Thyroid gland (tissue), 4 donors: ENCODE data around the gene QKI. TPM values are rescaled to one million over a fixed set of nuclear protein-coding genes. Genes with fewer than 3 reads are reported as not detected.

Experiments
- DNase-seq, 2 donors: peaks; one replicate each; pipeline ENCODE4 v3.0.0-alpha.2; 2019
- H3K27ac ChIP-seq, 3 donors: fragments of 200-600 bp; sonication (generic); 1 replicate in 2 of 3; 2 replicates in 1 of 3; pipeline ENCODE4 v1.5.1; 2016 to 2019; ENCODE audit warnings: mild to moderate bottlenecking in 1 of 3, moderate library complexity in 1 of 3
- H3K27me3 ChIP-seq: fragments of 200-600 bp; sonication (generic); one replicate; pipeline ENCODE4 v1.5.1; 2019
- H3K36me3 ChIP-seq, 2 donors: fragments of 200-600 bp; sonication (generic); one replicate each; pipeline ENCODE4 v1.5.1; 2016 to 2019
- H3K4me1 ChIP-seq, 2 donors: fragments of 200-600 bp; sonication (generic); one replicate each; pipeline ENCODE4 v1.5.1; 2017 to 2019
- H3K4me3 ChIP-seq, 3 donors: fragments of 200-600 bp; sonication (generic); replicated peaks in 1 of 3; 1 replicate in 2 of 3; 2 replicates in 1 of 3; pipeline ENCODE4 v1.5.1; 2016; ENCODE audit warnings: mild to moderate bottlenecking in 1 of 3
- H3K9me3 ChIP-seq: fragments of 200-600 bp; sonication (generic); one replicate; pipeline ENCODE4 v1.5.1; 2017
- POLR2A ChIP-seq, 2 donors: fragments of 450-650 bp; IDR thresholded peaks; one replicate each; pipeline ENCODE4 v1.6.1; 2017; ENCODE audit warnings: antibody characterized with exemption in 2 of 2, mild to moderate bottlenecking in 2 of 2, moderate library complexity in 1 of 2
- WGBS, 2 donors: methylation state at CpG; one replicate each; pipeline ENCODE4 v1.1.5; 2017; 5-methylcytosine and 5-hydroxymethylcytosine counted together
- intact Hi-C: fragments of 100-400 bp; cut with DNase I; formaldehyde crosslinking; loops from one replicate; pipeline ENCODE4 v1.15.1; 2023
- total RNA-seq, 4 donors: library from RNA; depleted of rRNA; stranded (reverse); fragments of >200 nt; gene quantifications; one replicate each; pipeline ENCODE4 v1.2.3, GENCODE V29; 2016
- TF ChIP-seq, protein P1 (sequence below), 6 experiments: fragments of 200-600 bp in 3 of 6; fragments of 450-650 bp in 3 of 6; sonication (generic) in 3 of 6; IDR thresholded peaks; one replicate each; pipeline ENCODE4 v1.5.1; 2016 to 2019; ENCODE audit warnings: antibody characterized with exemption in 6 of 6, mild to moderate bottlenecking in 2 of 6, inconsistent platforms in 1 of 6, moderate library complexity in 1 of 6

QKI gene
- total RNA-seq, 4 donors from 2014 or later, result 90.3 to 134 (median 101) TPM

DNA sequence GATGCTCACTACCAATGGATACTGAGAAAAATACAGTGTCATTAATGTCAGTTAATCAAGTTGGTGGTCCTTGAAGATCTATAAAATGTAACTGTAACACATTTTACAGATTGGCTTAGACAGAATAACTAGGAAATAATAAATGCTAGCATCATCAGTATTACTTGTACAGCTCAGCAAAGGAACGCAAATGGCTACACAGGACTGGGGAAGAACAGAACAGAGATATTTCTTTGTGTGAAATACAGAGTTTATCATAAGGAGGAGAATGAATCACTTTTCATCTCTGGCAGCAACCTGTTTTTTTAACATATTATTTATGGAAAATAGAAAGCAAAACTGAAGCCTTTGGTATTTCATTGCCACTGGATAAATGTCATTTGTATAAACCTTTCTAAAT, 8.2 kb upstream of the QKI start:
- no peaks in the 10 kb centered on the region for H3K27me3 ChIP-seq
- H3K36me3 ChIP-seq, result no peaks in the 10 kb centered on the region
- TF ChIP-seq, protein P1, sequence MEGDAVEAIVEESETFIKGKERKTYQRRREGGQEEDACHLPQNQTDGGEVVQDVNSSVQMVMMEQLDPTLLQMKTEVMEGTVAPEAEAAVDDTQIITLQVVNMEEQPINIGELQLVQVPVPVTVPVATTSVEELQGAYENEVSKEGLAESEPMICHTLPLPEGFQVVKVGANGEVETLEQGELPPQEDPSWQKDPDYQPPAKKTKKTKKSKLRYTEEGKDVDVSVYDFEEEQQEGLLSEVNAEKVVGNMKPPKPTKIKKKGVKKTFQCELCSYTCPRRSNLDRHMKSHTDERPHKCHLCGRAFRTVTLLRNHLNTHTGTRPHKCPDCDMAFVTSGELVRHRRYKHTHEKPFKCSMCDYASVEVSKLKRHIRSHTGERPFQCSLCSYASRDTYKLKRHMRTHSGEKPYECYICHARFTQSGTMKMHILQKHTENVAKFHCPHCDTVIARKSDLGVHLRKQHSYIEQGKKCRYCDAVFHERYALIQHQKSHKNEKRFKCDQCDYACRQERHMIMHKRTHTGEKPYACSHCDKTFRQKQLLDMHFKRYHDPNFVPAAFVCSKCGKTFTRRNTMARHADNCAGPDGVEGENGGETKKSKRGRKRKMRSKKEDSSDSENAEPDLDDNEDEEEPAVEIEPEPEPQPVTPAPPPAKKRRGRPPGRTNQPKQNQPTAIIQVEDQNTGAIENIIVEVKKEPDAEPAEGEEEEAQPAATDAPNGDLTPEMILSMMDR (IDR thresholded peaks at IDR 0.05), result no peak
- no peak for TF ChIP-seq POLR2A (IDR thresholded peaks at IDR 0.05)
- peaks cover 7 to 8% of the 10 kb centered on the region in 2 donors for H3K4me1 ChIP-seq
- intact Hi-C loops, result no loop called here
- DNase-seq, result no peak
- no peak overlapping the region for H3K4me3 ChIP-seq
- 74 to 75% methylated on average over 1 of the region's 1 CpG for WGBS, 2 donors
- peak overlapping the region; percentile 73 to 86 (median 86) for H3K27ac ChIP-seq
- H3K9me3 ChIP-seq, result no peaks in the 10 kb centered on the region

DNA sequence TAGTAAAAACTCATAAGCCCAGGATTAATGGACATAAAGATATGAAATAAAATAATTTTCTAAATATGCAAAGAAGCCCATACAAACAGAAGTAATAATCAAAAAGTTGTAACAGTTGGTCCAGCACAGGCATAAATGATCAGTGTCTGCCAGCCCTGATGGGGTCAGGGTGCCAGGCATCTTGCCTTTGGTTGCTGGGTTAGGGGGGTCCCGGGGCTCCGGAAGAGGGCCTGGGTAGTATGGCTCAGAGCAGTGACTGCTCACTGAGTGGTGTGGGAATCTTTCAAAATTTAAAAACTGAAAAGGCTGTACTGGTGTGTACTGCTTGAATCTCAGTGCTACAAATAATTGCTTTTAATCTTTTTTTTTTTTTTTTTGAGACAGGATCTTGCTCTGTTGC, 7.7 kb upstream of the QKI start:
- no peaks in the 10 kb centered on the region for H3K36me3 ChIP-seq
- TF ChIP-seq POLR2A (IDR thresholded peaks at IDR 0.05), result no peak
- TF ChIP-seq, protein P1 (IDR thresholded peaks at IDR 0.05), result no peak
- H3K27me3 ChIP-seq, result no peaks in the 10 kb centered on the region
- intact Hi-C loops, result no loop called here
- peak overlapping the region in 2 of 3 donors; percentile 86 for H3K27ac ChIP-seq
- no peak overlapping the region for H3K4me3 ChIP-seq
- H3K4me1 ChIP-seq, result peaks cover 7 to 8% of the 10 kb centered on the region in 2 donors
- no peaks in the 10 kb centered on the region for H3K9me3 ChIP-seq
- 96% methylated on average over 2 of the region's 2 CpGs for WGBS, 2 donors
- DNase-seq, result no peak

DNA sequence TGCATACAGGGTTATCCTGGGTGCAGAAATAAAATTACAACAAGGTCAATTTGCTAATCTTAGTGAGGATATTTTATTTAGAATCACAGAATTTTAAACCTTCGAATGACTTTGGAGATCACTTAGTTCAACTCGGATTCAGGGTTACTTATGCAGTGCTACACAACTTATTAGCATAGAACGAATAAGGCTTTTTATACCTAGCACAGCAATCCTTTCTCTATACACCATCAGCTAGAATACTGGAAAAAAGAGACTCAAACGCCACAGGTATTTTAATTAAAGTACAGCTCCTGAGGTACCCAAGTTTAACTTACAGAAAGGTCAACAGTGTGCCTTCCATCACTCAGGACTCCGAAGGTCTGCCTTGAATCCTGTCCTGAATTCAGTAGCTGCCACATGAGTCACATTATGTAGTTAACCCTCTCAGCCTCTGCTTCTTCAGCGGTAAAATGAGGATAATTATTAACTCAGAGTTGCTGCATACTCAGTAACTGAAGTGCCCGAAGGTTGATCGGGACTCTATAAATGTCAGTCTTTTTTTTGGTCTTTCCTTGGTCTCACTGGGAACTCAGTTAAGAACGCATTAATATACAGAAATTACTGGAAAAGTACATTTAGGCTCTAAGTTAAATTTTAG, 6.0 kb upstream of the QKI start:
- WGBS, 2 donors, result 91 to 93% methylated on average over 9 of the region's 9 CpGs
- intact Hi-C loops, result no loop called here
- H3K36me3 ChIP-seq, result no peaks in the 10 kb centered on the region
- H3K27ac ChIP-seq, result no peak overlapping the region
- peaks cover 12 to 17% of the 10 kb centered on the region in 2 donors for H3K4me1 ChIP-seq
- no peak for TF ChIP-seq POLR2A (IDR thresholded peaks at IDR 0.05)
- TF ChIP-seq, protein P1 (IDR thresholded peaks at IDR 0.05), result no peak
- H3K27me3 ChIP-seq, result no peaks in the 10 kb centered on the region
- H3K9me3 ChIP-seq, result no peaks in the 10 kb centered on the region
- H3K4me3 ChIP-seq, result no peak overlapping the region
- no peak for DNase-seq

DNA sequence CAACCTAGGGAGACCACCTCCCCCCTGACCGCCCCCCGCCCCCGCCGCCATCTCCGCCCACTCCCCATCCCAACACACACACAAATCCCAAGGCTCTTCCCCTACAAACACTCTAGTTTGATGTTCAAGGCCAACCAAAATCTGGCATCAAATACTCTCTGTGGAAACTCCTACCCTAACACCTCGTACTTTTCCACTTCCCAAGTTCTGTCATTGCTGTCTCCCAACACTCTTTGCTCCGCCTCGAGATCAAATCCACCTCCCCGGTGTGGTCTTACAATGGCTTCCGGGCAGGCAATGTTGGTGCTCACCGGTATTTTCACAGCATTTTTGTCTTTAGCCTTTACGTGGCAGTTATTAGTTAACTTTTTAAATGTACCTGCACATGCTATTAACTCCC, 4.8 kb upstream of the QKI start:
- DNase-seq, result no peak
- Histone ChIP-seq H3K27me3 (no peaks in the 10 kb centered on the region), H3K9me3 (no peaks in the 10 kb centered on the region), H3K4me1 (peaks cover 12 to 17% of the 10 kb centered on the region in 2 donors), H3K4me3 (no peak overlapping the region), H3K36me3 (no peaks in the 10 kb centered on the region), H3K27ac (no peak overlapping the region)
- intact Hi-C loops, result no loop called here
- WGBS, 2 donors, result 90 to 93% methylated on average over 12 of the region's 12 CpGs
- no peak for TF ChIP-seq POLR2A (IDR thresholded peaks at IDR 0.05)
- TF ChIP-seq, protein P1 (IDR thresholded peaks at IDR 0.05), result no peak

DNA sequence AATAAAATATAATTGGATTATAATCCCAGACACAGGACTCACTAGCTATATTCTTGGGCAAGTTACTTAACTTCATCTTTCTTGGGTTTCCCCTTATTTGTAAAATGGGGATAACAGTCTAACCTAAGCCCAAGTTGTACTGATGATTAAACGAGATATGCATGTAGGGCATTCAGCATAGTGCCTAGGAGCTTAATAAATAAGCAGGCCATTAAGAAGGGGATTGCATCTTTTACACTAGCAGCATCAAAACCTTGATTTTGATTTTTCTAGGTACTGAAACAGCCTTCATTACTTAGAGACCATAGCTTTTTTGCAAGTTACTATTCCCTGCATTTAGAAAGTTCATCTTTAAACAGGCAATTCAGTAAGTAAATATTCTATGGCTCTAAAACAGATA, 2.2 kb upstream of the QKI start:
- Histone ChIP-seq H3K4me3 (no peak overlapping the region), H3K27me3 (no peaks in the 10 kb centered on the region), H3K36me3 (no peaks in the 10 kb centered on the region), H3K27ac (peak overlapping the region in 2 of 3 donors; percentile 98 to 99), H3K9me3 (no peaks in the 10 kb centered on the region), H3K4me1 (peaks cover 5 to 14% of the 10 kb centered on the region in 2 donors)
- TF ChIP-seq, protein P1 (IDR thresholded peaks at IDR 0.05), result no peak
- no peak for TF ChIP-seq POLR2A (IDR thresholded peaks at IDR 0.05)
- intact Hi-C loops, result no loop called here
- WGBS, 2 donors, result 69 to 71% methylated on average over 1 of the region's 1 CpG
- no peak for DNase-seq
